ENCODE data around the gene NAV1. TPM values are rescaled to one million over a fixed set of nuclear protein-coding genes. Genes with fewer than 3 reads are reported as not detected.

The NAV1 gene
- total and polyA plus RNA-seq, 2 donors, result 3.4 to 4.0 TPM

DNA sequence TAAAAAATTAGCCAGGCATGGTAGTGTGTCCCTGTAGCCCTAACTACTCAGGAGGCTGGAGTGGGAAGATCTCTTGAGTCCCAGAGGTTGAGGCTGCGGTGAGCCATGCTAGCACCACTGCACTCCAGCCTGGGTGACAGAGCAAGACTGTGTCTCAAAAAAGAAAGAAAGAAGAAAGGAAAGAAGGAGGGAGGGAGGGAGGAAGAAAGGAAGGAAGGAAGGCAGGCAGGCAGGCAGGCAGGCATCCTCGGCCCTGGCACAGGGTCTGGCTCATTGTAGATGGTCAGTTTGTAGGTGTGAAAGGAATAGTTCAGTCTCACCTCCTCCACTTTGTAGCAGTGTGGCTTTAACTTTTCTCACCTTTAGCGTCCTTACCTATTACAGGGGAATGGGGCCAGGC is 25.0 kb downstream of the NAV1 start:
- Histone ChIP-seq H3K4me3 (ENCODE audit: low read length in 2 of 2) (no peak overlapping the region), H3K27me3 (ENCODE audit: control insufficient read depth in 2 of 2, insufficient read depth in 1 of 2, low read length in 1 of 2) (no peaks in the 10 kb centered on the region), H3K9me3 (ENCODE audit: control insufficient read depth in 2 of 2, insufficient read depth in 1 of 2, low read length in 1 of 2) (peaks cover 0 to 2% of the 10 kb centered on the region in 2 donors), H3K27ac (ENCODE audit: low read depth in 1 of 2, low read length in 1 of 2) (no peak overlapping the region), H3K4me1 (ENCODE audit: control insufficient read depth in 2 of 2, insufficient read depth in 2 of 2, low read length in 2 of 2) (no peaks in the 10 kb centered on the region), H3K36me3 (ENCODE audit: control insufficient read depth in 2 of 2, insufficient read depth in 2 of 2, low read length in 1 of 2) (no peaks in the 10 kb centered on the region)
- DNase-seq (ENCODE audit: low read depth in 6 of 9, low spot score in 9 of 9), result no peak
- WGBS, result 95% methylated on average over 3 of the region's 3 CpGs

DNA sequence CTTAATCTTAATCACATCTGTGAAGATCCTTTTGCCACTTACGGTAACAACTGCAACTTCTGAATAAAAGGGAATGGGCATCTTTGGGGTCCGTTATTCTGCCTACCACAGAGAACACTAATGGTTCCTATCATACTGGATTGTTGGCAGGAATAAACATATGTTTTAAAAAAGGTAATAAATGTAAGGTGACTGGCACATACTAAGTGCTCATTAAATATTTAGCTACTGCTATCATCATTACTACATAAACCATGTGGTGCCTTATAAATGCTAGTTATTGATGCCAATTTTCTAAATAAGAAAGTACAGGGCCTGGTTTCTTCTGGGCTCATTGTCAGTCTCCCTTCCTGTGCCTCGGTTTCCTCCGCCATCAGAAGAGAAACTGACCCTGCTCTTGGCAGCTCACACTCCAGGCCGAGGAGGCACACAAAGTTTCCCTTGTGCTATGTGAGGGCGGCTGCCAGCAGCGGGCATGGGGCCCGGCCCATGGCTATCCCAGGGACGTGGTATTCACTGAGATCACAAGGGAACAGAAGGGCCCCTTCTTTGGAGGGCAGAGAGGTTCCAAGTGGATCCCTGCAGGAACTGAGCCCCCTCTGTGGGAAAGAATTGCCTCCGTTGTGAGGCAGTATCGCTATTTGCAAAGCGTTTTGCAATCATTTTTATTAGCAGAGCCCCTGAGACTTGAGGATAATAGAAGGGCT is 26.2 kb downstream of the NAV1 start:
- H3K4me1 ChIP-seq (ENCODE audit: control insufficient read depth in 2 of 2, insufficient read depth in 2 of 2, low read length in 2 of 2), result no peaks in the 10 kb centered on the region
- no peak for DNase-seq (ENCODE audit: low read depth in 6 of 9, low spot score in 9 of 9)

DNA sequence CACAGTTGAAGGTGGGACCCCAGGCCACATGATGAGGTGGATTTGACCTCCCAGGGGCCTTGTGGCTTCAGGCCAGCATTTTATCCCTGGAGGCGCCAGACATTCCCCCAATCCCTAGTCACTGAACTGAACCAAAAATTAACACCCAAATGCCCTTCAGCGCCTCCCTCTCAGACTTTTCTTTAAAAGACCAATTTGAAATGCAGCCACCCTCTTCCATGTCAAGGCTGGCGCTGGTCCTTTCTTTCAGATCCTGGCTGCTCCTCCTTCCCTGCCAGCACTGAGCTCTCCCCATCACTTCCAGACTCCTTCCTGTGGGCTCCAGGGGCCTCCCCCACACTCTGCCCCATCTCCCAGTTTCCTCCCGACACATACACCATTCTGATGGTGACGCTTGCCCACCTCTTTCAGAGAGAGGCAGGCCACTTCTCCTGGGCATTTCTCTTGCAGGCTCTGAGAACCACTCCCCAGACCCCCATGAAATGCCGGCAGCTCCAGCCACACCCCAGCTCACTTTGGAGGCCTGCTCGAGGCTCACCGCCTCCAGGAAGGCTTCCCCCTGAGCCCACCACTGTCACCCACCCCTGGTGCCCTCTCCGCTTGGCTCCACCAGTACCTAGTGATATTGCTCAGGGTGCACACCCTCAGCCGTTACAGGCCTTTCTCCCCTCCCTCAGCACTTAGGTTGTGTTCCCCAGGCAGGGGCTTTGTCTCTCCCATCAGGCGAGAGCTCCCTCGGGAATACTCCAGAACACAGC is 27.0 kb downstream of the NAV1 start:
- Histone ChIP-seq H3K4me1 (ENCODE audit: control insufficient read depth in 2 of 2, insufficient read depth in 2 of 2, low read length in 2 of 2) (no peaks in the 10 kb centered on the region), H3K27ac (ENCODE audit: low read depth in 1 of 2, low read length in 1 of 2) (no peak overlapping the region), H3K9me3 (ENCODE audit: control insufficient read depth in 2 of 2, insufficient read depth in 1 of 2, low read length in 1 of 2) (peaks cover 0 to 2% of the 10 kb centered on the region in 2 donors), H3K27me3 (ENCODE audit: control insufficient read depth in 2 of 2, insufficient read depth in 1 of 2, low read length in 1 of 2) (no peaks in the 10 kb centered on the region), H3K36me3 (ENCODE audit: control insufficient read depth in 2 of 2, insufficient read depth in 2 of 2, low read length in 1 of 2) (no peaks in the 10 kb centered on the region), H3K4me3 (ENCODE audit: low read length in 2 of 2) (no peak overlapping the region)
- no peak for DNase-seq (ENCODE audit: low read depth in 6 of 9, low spot score in 9 of 9)
- 96% methylated on average over 12 of the region's 12 CpGs for WGBS

More for the DNA sequence above, 26.2 kb downstream of the NAV1 start:
- no peaks in the 10 kb centered on the region for H3K36me3 ChIP-seq (ENCODE audit: control insufficient read depth in 2 of 2, insufficient read depth in 2 of 2, low read length in 1 of 2)
- H3K27me3 ChIP-seq (ENCODE audit: control insufficient read depth in 2 of 2, insufficient read depth in 1 of 2, low read length in 1 of 2), result no peaks in the 10 kb centered on the region
- 97% methylated on average over 12 of the region's 12 CpGs for WGBS
- peaks cover 0 to 2% of the 10 kb centered on the region in 2 donors for H3K9me3 ChIP-seq (ENCODE audit: control insufficient read depth in 2 of 2, insufficient read depth in 1 of 2, low read length in 1 of 2)
- no peak overlapping the region for H3K4me3 ChIP-seq (ENCODE audit: low read length in 2 of 2)
- H3K27ac ChIP-seq (ENCODE audit: low read depth in 1 of 2, low read length in 1 of 2), result no peak overlapping the region

DNA sequence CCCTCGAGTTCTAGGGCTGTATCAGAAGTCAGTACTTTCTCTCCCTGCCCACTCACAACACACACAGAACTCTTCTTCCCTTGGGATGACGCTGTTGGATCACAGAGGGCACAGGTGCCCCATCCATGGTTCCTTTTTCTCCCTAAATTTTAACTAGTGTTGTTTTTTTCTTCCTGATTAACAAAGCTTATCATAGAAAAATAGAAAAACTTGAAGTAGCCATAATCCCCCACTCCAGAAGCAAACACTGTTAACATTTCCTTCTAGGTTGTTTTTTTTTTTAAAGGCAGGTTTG is 27.5 kb downstream of the NAV1 start:
- no peaks in the 10 kb centered on the region for H3K27me3 ChIP-seq (ENCODE audit: control insufficient read depth in 2 of 2, insufficient read depth in 1 of 2, low read length in 1 of 2)
- H3K9me3 ChIP-seq (ENCODE audit: control insufficient read depth in 2 of 2, insufficient read depth in 1 of 2, low read length in 1 of 2), result peaks cover 0 to 2% of the 10 kb centered on the region in 2 donors
- H3K4me3 ChIP-seq (ENCODE audit: low read length in 2 of 2), result no peak overlapping the region
- H3K36me3 ChIP-seq (ENCODE audit: control insufficient read depth in 2 of 2, insufficient read depth in 2 of 2, low read length in 1 of 2), result no peaks in the 10 kb centered on the region
- no peak overlapping the region for H3K27ac ChIP-seq (ENCODE audit: low read depth in 1 of 2, low read length in 1 of 2)
- H3K4me1 ChIP-seq (ENCODE audit: control insufficient read depth in 2 of 2, insufficient read depth in 2 of 2, low read length in 2 of 2), result no peaks in the 10 kb centered on the region
- no peak for DNase-seq (ENCODE audit: low read depth in 6 of 9, low spot score in 9 of 9)
- 83% methylated on average over 2 of the region's 2 CpGs for WGBS

DNA sequence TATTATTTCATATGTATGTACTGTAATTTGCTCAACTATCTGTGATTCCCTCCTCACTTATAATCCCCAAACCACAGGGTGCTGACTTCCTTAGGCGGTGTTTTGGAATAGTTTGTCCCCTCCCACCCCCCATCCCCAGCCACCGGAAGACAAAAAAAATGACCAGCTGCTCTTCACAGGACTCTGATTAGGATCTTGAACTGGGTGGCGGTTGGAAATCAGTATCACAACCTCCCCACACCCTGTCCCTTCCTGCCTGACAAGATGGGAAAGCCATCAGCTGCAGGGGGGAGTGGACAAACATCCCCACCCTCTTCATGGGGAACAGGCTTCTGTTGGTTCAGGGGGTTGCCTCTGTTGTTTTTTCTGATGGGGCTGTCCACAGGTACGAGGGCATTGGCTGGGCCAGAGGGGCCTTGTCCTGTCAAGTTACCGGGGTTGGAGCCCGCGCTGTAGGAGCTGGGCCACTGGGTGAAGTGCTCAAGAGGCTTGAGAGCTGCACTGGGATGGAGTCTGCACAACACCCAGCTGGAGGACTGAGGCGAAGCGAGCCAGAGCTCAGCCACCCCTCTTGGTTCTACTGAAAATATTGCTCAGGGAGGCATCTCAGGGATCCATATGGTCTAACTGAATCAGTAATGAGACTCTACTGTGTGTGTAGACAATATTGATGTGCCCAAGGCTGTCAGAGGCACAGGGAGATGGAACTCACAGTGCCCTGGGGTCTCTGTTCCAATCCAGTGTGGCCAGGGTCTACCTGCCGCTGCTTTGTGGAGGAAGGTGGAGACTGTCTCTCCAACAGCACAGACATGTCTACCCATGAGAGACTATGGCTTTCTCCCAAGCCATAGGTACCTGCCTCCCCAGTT is 28.2 kb downstream of the NAV1 start:
- H3K27me3 ChIP-seq (ENCODE audit: control insufficient read depth in 2 of 2, insufficient read depth in 1 of 2, low read length in 1 of 2), result no peaks in the 10 kb centered on the region
- 95% methylated on average over 10 of the region's 10 CpGs for WGBS
- no peaks in the 10 kb centered on the region for H3K36me3 ChIP-seq (ENCODE audit: control insufficient read depth in 2 of 2, insufficient read depth in 2 of 2, low read length in 1 of 2)
- no peak for DNase-seq (ENCODE audit: low read depth in 6 of 9, low spot score in 9 of 9)
- no peaks in the 10 kb centered on the region for H3K4me1 ChIP-seq (ENCODE audit: control insufficient read depth in 2 of 2, insufficient read depth in 2 of 2, low read length in 2 of 2)
- no peak overlapping the region for H3K4me3 ChIP-seq (ENCODE audit: low read length in 2 of 2)
- H3K27ac ChIP-seq (ENCODE audit: low read depth in 1 of 2, low read length in 1 of 2), result peak overlapping the region in 1 of 2 donors; percentile 3
- peaks cover 0 to 2% of the 10 kb centered on the region in 2 donors for H3K9me3 ChIP-seq (ENCODE audit: control insufficient read depth in 2 of 2, insufficient read depth in 1 of 2, low read length in 1 of 2)

DNA sequence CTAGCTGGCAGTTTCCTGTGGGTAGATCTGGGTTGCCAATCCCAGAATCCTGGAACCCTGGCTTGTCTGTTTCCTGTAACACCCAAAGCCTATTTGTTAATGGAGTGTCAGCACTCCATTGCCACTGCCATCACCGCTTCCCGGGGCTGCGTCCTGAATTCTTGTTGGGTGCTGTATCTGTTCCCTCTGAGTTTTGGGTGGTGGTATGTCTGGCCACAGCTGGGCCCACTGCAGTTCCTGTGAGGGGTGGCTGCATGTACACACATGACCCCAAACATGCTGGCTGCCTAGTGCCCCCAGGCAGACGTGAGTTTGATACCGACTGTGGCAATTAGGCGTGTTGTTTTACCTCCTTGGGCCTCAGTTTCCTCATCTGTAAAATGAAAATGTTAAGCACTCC is 29.3 kb downstream of the NAV1 start:
- no peaks in the 10 kb centered on the region for H3K4me1 ChIP-seq (ENCODE audit: control insufficient read depth in 2 of 2, insufficient read depth in 2 of 2, low read length in 2 of 2)
- H3K27ac ChIP-seq (ENCODE audit: low read depth in 1 of 2, low read length in 1 of 2), result no peak overlapping the region
- H3K9me3 ChIP-seq (ENCODE audit: control insufficient read depth in 2 of 2, insufficient read depth in 1 of 2, low read length in 1 of 2), result peaks cover 0 to 2% of the 10 kb centered on the region in 2 donors
- DNase-seq (ENCODE audit: low read depth in 6 of 9, low spot score in 9 of 9), result no peak
- H3K27me3 ChIP-seq (ENCODE audit: control insufficient read depth in 2 of 2, insufficient read depth in 1 of 2, low read length in 1 of 2), result no peaks in the 10 kb centered on the region
- 95% methylated on average over 6 of the region's 6 CpGs for WGBS
- H3K36me3 ChIP-seq (ENCODE audit: control insufficient read depth in 2 of 2, insufficient read depth in 2 of 2, low read length in 1 of 2), result no peaks in the 10 kb centered on the region
- H3K4me3 ChIP-seq (ENCODE audit: low read length in 2 of 2), result no peak overlapping the region

DNA sequence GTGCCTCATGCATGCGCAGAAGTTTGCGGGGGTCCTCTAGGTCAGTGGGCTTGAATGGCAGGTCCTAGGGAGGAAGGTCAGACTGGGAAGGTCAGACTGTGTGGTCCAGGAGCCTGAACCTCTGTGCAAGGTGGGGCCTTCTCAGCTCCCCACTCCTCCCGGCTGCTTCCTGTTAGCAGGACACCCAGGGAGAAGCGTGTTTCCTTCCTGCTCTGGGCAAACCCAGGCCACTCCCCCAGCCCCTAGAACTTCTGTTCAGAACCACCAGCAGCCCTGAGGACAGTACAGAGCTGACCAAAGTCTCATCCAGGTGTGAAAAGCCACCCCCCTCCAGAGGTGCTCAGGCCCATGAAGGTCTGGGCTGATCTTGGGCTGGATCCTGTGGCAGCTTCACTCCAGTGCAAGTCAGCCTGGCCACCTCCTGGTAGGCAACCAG is 29.9 kb downstream of the NAV1 start:
- Histone ChIP-seq H3K27me3 (ENCODE audit: control insufficient read depth in 2 of 2, insufficient read depth in 1 of 2, low read length in 1 of 2) (no peaks in the 10 kb centered on the region), H3K4me3 (ENCODE audit: low read length in 2 of 2) (no peak overlapping the region), H3K36me3 (ENCODE audit: control insufficient read depth in 2 of 2, insufficient read depth in 2 of 2, low read length in 1 of 2) (no peaks in the 10 kb centered on the region), H3K4me1 (ENCODE audit: control insufficient read depth in 2 of 2, insufficient read depth in 2 of 2, low read length in 2 of 2) (no peaks in the 10 kb centered on the region), H3K27ac (ENCODE audit: low read depth in 1 of 2, low read length in 1 of 2) (no peak overlapping the region), H3K9me3 (ENCODE audit: control insufficient read depth in 2 of 2, insufficient read depth in 1 of 2, low read length in 1 of 2) (peaks cover 0 to 2% of the 10 kb centered on the region in 2 donors)
- DNase-seq (ENCODE audit: low read depth in 6 of 9, low spot score in 9 of 9), result no peak
- WGBS, result 68% methylated on average over 4 of the region's 4 CpGs

DNA sequence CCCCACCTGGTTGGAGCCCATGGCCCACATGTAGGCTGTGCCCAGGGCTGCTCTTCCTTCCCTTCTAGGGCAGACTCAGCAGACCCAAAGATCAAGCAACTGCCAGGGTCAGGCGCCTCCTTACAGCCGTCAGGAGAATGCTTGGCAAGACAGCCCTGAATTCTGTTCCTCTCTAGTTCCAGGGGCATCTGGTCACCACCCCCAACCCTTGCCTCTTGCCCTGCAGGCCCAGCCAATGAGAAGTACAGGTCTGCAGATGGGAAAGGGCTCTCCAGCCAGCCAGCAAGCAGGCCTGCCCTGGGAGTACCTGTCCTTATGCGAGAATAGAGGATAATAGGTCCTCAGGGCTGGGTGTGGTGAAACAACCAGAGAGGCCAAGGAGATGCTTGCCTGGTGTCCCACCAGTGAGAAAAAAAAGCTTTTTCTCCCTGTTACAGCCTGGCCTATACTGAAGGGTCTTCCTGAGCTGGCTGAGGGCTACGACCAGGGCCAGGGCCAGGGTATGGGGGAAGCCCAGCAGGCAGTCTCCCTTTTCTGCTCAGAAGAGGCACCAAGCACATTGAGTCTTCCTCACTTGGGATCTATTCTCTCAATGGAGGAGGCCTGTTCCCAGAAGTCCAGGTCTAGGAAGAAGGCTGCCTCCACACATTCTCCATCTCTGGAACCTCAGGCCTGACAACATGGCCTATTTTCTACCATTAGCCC is 31.4 kb downstream of the NAV1 start:
- no peak for DNase-seq (ENCODE audit: low read depth in 6 of 9, low spot score in 9 of 9)
- H3K9me3 ChIP-seq (ENCODE audit: control insufficient read depth in 2 of 2, insufficient read depth in 1 of 2, low read length in 1 of 2), result peaks cover 0 to 2% of the 10 kb centered on the region in 2 donors
- 98% methylated on average over 4 of the region's 4 CpGs for WGBS
- no peak overlapping the region for H3K4me3 ChIP-seq (ENCODE audit: low read length in 2 of 2)
- H3K27ac ChIP-seq (ENCODE audit: low read depth in 1 of 2, low read length in 1 of 2), result no peak overlapping the region
- H3K4me1 ChIP-seq (ENCODE audit: control insufficient read depth in 2 of 2, insufficient read depth in 2 of 2, low read length in 2 of 2), result no peaks in the 10 kb centered on the region
- no peaks in the 10 kb centered on the region for H3K36me3 ChIP-seq (ENCODE audit: control insufficient read depth in 2 of 2, insufficient read depth in 2 of 2, low read length in 1 of 2)
- no peaks in the 10 kb centered on the region for H3K27me3 ChIP-seq (ENCODE audit: control insufficient read depth in 2 of 2, insufficient read depth in 1 of 2, low read length in 1 of 2)
